A673 (cell line): Measurements from ENCODE around the gene ZNRF3. TPM values are rescaled to one million over a fixed set of nuclear protein-coding genes. Genes with fewer than 3 reads are reported as not detected.
"Not testable (repeated sequence)": the region's sequence is repeated elsewhere in the genome, so short reads cannot be mapped to it uniquely, and the experiment has no call there.

Source experiments
- BruUV-seq: library from RNA; stranded (reverse); fragments of 400-500 nt; replicated peaks from 2 replicates; lab custom pipeline; 2021; lab: Mats Ljungman, UMichigan
- CTCF ChIA-PET: fragments of 300-600 bp; sonication (Branson Sonifier 250); formaldehyde crosslinking; loops from one replicate; lab custom pipeline; 2022; ENCODE audit warnings: antibody characterized with exemption; lab: Charles Lee
- POLR2A ChIA-PET: fragments of 300-600 bp; sonication (Branson Sonifier 250); formaldehyde crosslinking; loops from one replicate; lab custom pipeline; 2022; ENCODE audit warnings: antibody characterized with exemption; ENCODE audit not compliant: low non-redundant PET; lab: Charles Lee
- DNase-seq: peaks from one replicate; pipeline ENCODE4 v3.0.0-alpha.2; 2015; ENCODE audit warnings: low spot score
- H3K27ac ChIP-seq: fragments of 200-600 bp; sonication (generic); 2 replicates; pipeline ENCODE4 v1.5.1; 2016; ENCODE audit warnings: mixed run types, low read depth, mild to moderate bottlenecking, mixed read lengths, antibody characterized with exemption, low read length; ENCODE audit not compliant: poor library complexity, severe bottlenecking
- H3K27me3 ChIP-seq: fragments of 200-600 bp; sonication (generic); replicated peaks from 2 replicates; pipeline ENCODE4 v1.6.1; 2017; ENCODE audit warnings: mixed run types, low read depth, mild to moderate bottlenecking, mixed read lengths, antibody characterized with exemption, low read length; ENCODE audit not compliant: insufficient read depth, poor library complexity
- H3K36me3 ChIP-seq: fragments of 200-600 bp; sonication (generic); 2 replicates; pipeline ENCODE4 v1.6.1; 2016; ENCODE audit warnings: mixed run types, mild to moderate bottlenecking, mixed read lengths, antibody characterized with exemption, low read length; ENCODE audit not compliant: insufficient read depth, poor library complexity, severe bottlenecking
- H3K4me1 ChIP-seq: fragments of 200-600 bp; sonication (generic); 2 replicates; pipeline ENCODE4 v1.6.1; 2017; ENCODE audit warnings: mixed run types, mild to moderate bottlenecking, mixed read lengths, antibody characterized with exemption, low read length; ENCODE audit not compliant: insufficient read depth, poor library complexity, severe bottlenecking
- H3K4me3 ChIP-seq: fragments of 200-600 bp; sonication (generic); 2 replicates; pipeline ENCODE4 v1.5.1; 2016; ENCODE audit warnings: low read depth, mixed run types, mild to moderate bottlenecking, mixed read lengths, low read length; ENCODE audit not compliant: poor library complexity, severe bottlenecking
- H3K9me3 ChIP-seq: fragments of 200-600 bp; sonication (generic); 2 replicates; pipeline ENCODE4 v1.6.1; 2016; ENCODE audit warnings: mixed run types, low read depth, mild to moderate bottlenecking, mixed read lengths, antibody characterized with exemption, low read length; ENCODE audit not compliant: poor library complexity, severe bottlenecking
- EZH2 ChIP-seq: fragments of 200-600 bp; sonication (generic); IDR thresholded peaks from 2 replicates; pipeline ENCODE4 v1.6.1; 2017; ENCODE audit warnings: borderline replicate concordance, low read depth, mild to moderate bottlenecking, mixed read lengths, antibody characterized with exemption, low read length; ENCODE audit not compliant: poor library complexity, severe bottlenecking
- intact Hi-C: fragments of 100-400 bp; cut with micrococcal nuclease; formaldehyde crosslinking; loops from one replicate; pipeline ENCODE4 v1.10.0; 2022; ENCODE audit not compliant: unreplicated experiment
- total RNA-seq: library from RNA; stranded (reverse); gene quantifications from 2 replicates; pipeline ENCODE4 v1.2.3, GENCODE V29; 2021
- TF ChIP-seq, protein P1 (sequence below): fragments of 300-800, 200-600 bp; sonication (generic); conservative IDR thresholded peaks from 2 replicates; pipeline ENCODE4 v1.5.1; 2017; ENCODE audit warnings: low read depth, mild to moderate bottlenecking, antibody characterized with exemption, low read length, moderate library complexity, mixed read lengths

The ZNRF3 gene
- total RNA-seq, 1 experiment from 2014 or later: 11.9 TPM

DNA sequence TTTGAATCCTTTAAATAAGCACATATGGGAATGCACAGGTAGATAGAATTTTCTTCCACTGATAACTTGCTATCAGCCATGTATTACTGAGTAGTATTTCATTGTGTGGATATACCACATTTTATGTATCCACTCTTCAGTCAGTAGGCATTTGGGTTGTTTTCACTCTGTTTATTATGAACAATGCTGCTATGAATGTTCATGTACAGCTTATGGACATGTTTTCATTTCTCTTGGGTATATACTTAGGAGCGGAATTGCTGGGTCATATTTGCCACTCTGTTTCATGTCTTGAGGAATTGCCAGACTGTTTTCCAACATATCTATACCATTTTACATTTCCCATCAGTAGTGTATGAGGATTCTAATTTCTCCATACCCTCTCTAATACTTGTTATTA, 63.8 kb downstream of the ZNRF3 start:
- Histone ChIP-seq H3K4me3 (no peak overlapping the region), H3K27me3 (no peaks in the 10 kb centered on the region), H3K4me1 (peaks cover 19% of the 10 kb centered on the region), H3K9me3 (peaks cover 9% of the 10 kb centered on the region), H3K27ac (no peak overlapping the region), H3K36me3 (no peaks in the 10 kb centered on the region)
- TF ChIP-seq, protein P1, sequence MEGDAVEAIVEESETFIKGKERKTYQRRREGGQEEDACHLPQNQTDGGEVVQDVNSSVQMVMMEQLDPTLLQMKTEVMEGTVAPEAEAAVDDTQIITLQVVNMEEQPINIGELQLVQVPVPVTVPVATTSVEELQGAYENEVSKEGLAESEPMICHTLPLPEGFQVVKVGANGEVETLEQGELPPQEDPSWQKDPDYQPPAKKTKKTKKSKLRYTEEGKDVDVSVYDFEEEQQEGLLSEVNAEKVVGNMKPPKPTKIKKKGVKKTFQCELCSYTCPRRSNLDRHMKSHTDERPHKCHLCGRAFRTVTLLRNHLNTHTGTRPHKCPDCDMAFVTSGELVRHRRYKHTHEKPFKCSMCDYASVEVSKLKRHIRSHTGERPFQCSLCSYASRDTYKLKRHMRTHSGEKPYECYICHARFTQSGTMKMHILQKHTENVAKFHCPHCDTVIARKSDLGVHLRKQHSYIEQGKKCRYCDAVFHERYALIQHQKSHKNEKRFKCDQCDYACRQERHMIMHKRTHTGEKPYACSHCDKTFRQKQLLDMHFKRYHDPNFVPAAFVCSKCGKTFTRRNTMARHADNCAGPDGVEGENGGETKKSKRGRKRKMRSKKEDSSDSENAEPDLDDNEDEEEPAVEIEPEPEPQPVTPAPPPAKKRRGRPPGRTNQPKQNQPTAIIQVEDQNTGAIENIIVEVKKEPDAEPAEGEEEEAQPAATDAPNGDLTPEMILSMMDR: no peak
- no peak for TF ChIP-seq EZH2
- DNase-seq: no peak
- no TSS peak for BruUV-seq
- ChIA-PET CTCF (no interaction called here), POLR2A (no interaction called here)
- intact Hi-C loops: no loop called here

DNA sequence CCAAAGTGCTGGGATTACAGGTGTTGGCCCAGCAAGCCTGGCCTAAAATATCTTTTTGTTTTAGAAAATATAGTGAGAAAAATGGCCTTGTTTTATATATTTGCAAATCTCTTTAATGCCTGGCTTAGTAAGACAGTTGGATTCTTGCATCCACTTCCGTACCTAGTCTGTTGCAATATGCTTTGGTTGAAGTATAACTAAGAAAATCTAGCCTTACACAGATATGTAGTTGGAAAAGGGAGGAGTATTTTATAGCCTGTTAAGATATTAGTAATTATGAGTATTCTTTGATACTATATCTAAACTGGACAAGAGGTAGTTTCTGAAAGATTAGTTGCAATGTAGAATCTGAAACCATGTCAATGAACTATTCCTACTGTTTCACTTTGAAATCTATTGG, 65.1 kb downstream of the ZNRF3 start:
- ChIA-PET CTCF (no interaction called here), POLR2A (no interaction called here)
- Histone ChIP-seq H3K27ac (no peak overlapping the region), H3K36me3 (no peaks in the 10 kb centered on the region), H3K4me3 (no peak overlapping the region), H3K9me3 (peaks cover 9% of the 10 kb centered on the region), H3K4me1 (peaks cover 23% of the 10 kb centered on the region), H3K27me3 (no peaks in the 10 kb centered on the region)
- no peak for DNase-seq
- intact Hi-C loops: no loop called here
- BruUV-seq: no TSS peak
- TF ChIP-seq, protein P1: no peak
- no peak for TF ChIP-seq EZH2

DNA sequence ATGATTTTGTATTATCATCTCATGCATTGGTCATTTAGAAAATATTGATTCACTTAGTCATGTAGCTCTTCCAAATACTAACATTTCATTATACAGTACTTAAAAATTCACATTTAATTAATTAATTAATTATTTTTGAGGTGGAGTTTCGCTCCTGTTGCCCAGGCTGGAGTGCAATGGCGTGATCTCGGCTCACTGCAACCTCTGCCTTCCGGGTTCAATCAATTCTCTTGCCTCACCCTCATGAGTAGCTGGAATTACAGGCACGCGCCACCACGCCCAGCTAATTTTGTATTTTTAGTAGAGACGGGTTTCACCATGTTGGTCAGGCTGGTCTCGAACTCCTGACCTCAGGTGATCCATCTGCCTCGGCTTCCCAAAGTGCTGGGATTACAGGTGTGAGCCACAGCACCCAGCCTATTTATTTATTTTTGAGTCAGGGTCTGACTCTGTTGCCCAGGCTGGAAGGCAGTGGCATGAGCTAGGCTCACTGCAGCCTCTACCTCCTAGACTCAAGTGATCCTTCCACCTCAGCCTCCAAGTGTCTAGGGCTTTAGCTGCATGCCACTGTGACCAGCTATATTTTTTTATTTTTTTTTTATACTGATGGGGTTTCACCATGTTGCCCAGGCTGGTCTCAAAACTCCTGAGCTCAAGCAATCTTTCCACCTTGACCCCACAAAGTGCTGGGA, 65.6 kb downstream of the ZNRF3 start:
- POLR2A ChIA-PET, H3K27ac ChIP-seq, BruUV-seq, DNase-seq, intact Hi-C loops, CTCF ChIA-PET, H3K9me3 ChIP-seq, H3K27me3 ChIP-seq, H3K36me3 ChIP-seq, H3K4me3 ChIP-seq: not testable (repeated sequence)
- peaks cover 20% of the 10 kb centered on the region for H3K4me1 ChIP-seq

DNA sequence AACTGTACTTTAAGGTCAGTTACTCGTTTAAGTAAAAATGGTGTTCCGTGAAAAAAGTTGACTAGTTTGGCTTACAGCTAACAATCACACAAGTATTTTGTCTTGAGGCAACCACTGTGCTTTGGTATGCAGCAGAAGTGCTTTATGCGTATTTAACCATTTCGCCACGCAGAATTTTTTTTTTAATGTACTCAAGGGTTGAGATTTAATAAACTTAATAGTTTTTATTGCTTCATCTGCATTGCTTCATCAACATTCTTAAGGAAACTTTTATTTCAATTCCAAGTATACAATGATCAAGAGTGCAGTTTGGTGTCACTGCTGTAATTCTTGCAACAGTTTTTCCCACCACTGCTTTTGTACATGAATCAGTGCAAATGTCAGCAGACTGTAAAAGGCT, 66.4 kb downstream of the ZNRF3 start:
- ChIA-PET CTCF (no interaction called here), POLR2A (no interaction called here)
- no peak for DNase-seq
- BruUV-seq: no TSS peak
- Histone ChIP-seq H3K27ac (no peak overlapping the region), H3K27me3 (no peaks in the 10 kb centered on the region), H3K4me1 (peaks cover 20% of the 10 kb centered on the region), H3K36me3 (no peaks in the 10 kb centered on the region), H3K4me3 (no peak overlapping the region), H3K9me3 (peaks cover 9% of the 10 kb centered on the region)
- no peak for TF ChIP-seq EZH2
- TF ChIP-seq, protein P1: no peak
- intact Hi-C loops: no loop called here
